AG09319 (cell line): Measurements from ENCODE around the gene TMEM51.

ENCODE experiments used
- DNase-seq: peaks from one replicate; pipeline ENCODE4 v3.0.0-alpha.2; 2010; ENCODE audit warnings: low read depth; ENCODE audit errors: extremely low read depth
- CTCF ChIP-seq: IDR thresholded peaks from 2 replicates; pipeline ENCODE4 v1.5.1; 2011; ENCODE audit warnings: low read depth, mild to moderate bottlenecking, inconsistent platforms, low read length, moderate library complexity

The TMEM51 gene

GRCh38 chr1:15180189-15180588 lies 26.6 kb downstream of the TMEM51 start:
- no peak for DNase-seq
- no peak for TF ChIP-seq CTCF

- no peak for TF ChIP-seq CTCF
- DNase-seq = no peak
These were observed 27.5 kb downstream of the TMEM51 start for GRCh38 chr1:15180945-15181523.

GRCh38 chr1:15181564-15181963 lies 28.0 kb downstream of the TMEM51 start:
- TF ChIP-seq CTCF = no peak
- no peak for DNase-seq

GRCh38 chr1:15184436-15185241 lies 31.1 kb downstream of the TMEM51 start:
- no peak for TF ChIP-seq CTCF
- DNase-seq = no peak

GRCh38 chr1:15185617-15186016 lies 32.1 kb downstream of the TMEM51 start:
- no peak for DNase-seq
- no peak for TF ChIP-seq CTCF

- no peak for TF ChIP-seq CTCF
- no peak for DNase-seq
These were observed 32.7 kb downstream of the TMEM51 start for GRCh38 chr1:15186073-15186845.

- no peak for TF ChIP-seq CTCF
- no peak for DNase-seq
These were observed 33.3 kb downstream of the TMEM51 start for GRCh38 chr1:15186846-15187151.
